ENCODE data around the gene PAX8.

Gene PAX8

DNA sequence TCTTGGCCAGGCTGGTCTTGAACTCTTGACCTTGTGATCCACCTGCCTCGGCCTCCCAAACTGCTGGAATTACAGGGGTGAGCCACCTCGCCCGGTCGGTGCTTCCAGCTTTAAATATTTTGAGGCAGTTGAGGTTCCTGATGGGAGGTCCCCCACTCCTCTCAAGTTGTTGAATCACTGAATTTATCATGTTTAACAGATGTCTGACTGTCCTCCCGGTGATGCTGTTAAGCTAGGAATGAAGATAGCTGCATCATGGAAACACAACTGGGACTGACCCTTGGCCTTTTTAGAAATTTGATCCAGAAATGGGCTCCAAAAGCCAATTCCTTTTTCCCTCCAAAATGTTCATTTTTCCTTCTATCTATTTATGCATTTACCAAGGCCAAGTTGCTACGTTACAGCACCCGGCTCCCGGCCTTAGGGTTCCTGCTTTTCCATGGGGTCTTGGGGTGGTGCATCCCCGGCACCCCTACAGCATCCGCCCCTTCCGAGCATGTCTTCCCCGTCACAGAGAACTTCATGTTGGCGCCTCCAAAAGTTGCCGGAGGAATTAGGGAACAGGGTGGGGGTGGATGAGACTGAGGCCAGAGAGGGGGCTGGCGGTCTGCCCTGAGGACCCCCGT, 43.9 kb downstream of the PAX8 start:
- no peak overlapping the region for H3K27ac ChIP-seq
- no peak for TF ChIP-seq ZFX (IDR thresholded peaks at IDR 0.05)
- TF ChIP-seq, protein P1, sequence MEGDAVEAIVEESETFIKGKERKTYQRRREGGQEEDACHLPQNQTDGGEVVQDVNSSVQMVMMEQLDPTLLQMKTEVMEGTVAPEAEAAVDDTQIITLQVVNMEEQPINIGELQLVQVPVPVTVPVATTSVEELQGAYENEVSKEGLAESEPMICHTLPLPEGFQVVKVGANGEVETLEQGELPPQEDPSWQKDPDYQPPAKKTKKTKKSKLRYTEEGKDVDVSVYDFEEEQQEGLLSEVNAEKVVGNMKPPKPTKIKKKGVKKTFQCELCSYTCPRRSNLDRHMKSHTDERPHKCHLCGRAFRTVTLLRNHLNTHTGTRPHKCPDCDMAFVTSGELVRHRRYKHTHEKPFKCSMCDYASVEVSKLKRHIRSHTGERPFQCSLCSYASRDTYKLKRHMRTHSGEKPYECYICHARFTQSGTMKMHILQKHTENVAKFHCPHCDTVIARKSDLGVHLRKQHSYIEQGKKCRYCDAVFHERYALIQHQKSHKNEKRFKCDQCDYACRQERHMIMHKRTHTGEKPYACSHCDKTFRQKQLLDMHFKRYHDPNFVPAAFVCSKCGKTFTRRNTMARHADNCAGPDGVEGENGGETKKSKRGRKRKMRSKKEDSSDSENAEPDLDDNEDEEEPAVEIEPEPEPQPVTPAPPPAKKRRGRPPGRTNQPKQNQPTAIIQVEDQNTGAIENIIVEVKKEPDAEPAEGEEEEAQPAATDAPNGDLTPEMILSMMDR (conservative IDR thresholded peaks at IDR 0.05), result no peak

DNA sequence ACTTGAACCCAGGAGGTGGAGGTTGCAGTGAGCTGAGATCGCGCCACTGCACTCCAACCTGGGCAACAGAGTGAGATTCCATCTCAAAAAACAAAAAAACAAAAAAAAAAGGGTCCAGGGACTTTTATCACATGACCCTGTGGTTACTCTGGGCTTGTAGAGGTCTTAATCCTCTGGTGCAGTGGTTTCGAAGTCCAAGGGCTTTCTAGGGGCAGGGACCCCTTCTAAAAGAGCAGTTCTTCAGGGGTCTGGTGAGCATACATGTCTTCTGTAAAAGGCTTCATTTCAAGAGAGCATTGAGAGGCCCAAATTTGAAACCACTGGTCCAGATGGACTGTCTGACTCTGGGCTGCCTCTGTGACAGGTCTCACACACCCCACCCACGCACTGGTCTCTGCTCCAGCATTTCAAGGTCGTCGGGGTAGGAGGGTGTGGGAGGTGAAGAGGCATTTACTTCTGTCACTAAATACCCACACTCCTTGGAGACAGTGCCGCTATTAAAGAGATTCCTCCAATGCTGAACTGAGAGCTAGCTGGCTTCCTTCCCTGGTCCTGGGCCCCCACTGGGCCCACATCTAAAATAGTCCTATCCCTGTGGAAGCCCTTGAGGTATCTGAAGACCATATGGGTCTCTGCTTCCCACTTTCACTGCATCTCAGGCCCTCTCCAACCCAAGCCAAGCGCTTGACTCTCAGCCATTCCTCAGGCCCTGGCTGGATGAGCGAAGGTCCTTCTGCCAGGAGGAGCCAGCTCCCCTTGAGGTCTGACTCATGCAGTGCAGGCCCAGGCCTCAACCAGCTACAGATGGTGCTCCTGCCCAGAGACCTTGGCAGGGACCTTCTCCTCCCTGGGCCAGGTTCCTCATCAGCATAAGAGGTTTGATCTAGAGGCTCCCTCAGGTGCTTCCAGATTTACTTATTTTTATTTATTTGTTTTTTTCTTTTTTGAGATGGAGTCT, 44.8 kb downstream of the PAX8 start:
- no peak overlapping the region for H3K27ac ChIP-seq

DNA sequence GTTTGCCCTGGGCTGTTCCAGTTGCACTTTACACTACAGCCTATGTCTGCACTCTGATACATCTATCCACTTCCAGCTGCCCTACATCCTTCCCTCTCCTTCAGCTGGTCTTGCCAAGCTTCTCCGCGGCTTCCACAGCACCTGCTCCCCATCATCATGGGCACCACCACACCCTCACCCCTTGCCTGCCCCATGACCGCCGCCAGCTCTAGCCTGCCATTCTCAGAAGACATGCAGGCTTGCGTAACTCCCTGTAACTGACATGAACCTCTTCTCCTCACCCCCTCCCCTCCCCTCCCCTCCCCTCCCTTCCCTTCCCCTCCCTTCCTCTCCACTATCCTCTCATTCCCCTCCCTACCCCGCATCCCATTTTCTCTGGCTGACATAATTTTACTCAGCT, 46.0 kb downstream of the PAX8 start:
- TF ChIP-seq, protein P1 (conservative IDR thresholded peaks at IDR 0.05), result no peak
- no peak for TF ChIP-seq ZFX (IDR thresholded peaks at IDR 0.05)
- no peak overlapping the region for H3K27ac ChIP-seq

More for the DNA sequence above, 44.8 kb downstream of the PAX8 start:
- TF ChIP-seq, protein P1 (conservative IDR thresholded peaks at IDR 0.05), result no peak
- TF ChIP-seq ZFX (IDR thresholded peaks at IDR 0.05), result no peak

DNA sequence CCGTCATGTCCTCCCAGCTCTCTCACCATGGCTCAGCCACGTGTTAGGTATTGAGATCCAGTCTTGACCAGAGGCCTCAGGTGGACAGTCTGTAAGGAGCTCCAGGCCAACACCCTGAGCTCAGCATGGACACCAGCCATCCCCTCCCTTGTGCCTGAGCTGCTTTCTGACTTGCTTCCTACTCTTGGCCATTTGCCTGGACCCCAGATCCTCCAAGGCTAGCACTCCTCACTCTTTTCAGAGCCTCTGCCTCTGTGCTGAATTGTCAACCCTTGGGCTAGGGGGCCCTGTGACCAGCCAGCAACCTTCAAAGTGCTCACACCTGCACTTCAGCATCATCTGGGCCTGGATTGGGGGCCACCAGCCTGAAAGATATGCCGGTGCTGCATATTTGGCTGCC, 46.6 kb downstream of the PAX8 start:
- H3K27ac ChIP-seq, result no peak overlapping the region
- TF ChIP-seq ZFX (IDR thresholded peaks at IDR 0.05), result no peak
- TF ChIP-seq, protein P1 (conservative IDR thresholded peaks at IDR 0.05), result no peak

DNA sequence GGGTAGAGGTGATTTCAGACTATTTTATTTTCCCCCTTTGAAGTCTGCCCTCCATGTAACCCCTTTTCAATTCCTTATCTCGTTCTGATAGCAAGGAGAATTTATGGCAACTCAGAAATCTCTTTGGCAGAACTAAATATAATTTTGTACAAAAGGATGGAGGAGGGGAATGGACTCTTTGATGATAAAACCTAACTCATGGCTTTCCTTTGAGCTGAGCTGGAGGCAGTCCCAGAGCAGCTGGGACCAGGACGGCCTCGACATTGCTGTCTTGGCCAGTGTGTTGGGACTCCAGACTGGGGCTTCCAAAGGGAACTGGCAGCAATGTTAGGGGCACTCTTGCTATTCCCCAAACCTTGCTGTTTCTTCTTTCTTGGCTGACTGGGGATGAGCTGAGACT, 47.7 kb downstream of the PAX8 start:
- no peak for TF ChIP-seq ZFX (IDR thresholded peaks at IDR 0.05)
- TF ChIP-seq, protein P1 (conservative IDR thresholded peaks at IDR 0.05), result no peak
- H3K27ac ChIP-seq, result no peak overlapping the region

DNA sequence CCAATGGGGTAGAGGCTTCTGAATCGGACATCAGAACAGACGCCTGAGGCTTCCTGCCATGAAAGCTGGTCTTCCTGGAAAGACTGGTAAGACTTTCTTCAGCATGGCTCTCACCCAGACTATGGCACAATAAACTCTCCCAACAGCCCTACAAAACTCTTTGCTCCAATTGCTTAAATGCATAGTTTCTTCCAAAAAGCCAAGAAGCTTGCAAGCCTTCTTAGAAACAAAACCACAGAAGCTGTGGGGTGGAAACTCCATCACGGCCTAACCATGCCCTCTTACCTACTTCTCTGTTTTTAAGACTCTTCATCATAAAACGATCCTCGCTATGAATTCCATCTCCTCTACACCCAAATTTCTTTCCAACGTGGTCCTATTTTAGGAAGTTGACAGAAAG, 48.2 kb downstream of the PAX8 start:
- H3K27ac ChIP-seq, result no peak overlapping the region
- TF ChIP-seq, protein P1 (conservative IDR thresholded peaks at IDR 0.05), result no peak
- no peak for TF ChIP-seq ZFX (IDR thresholded peaks at IDR 0.05)

DNA sequence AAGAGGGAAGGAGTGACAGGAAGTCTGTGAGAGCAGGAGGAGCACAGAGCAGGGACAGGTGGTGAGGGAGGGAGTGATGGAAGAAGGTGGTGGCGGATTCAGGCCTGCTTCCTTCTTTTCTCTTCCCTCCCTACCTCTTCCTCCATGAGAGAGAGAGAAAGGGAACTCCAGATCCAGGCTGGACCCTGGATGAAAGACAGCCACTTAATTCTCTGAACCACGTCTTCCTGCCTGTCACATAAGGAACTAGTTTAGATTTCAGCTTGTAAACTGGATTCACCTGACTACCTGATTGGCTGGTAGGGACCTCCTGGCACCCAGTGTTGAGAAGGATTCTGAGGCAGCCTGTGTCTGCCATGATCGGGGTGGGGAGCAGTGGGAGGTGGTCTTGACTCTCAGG, 48.9 kb downstream of the PAX8 start:
- TF ChIP-seq, protein P1 (conservative IDR thresholded peaks at IDR 0.05), result no peak
- TF ChIP-seq ZFX (IDR thresholded peaks at IDR 0.05), result no peak
- H3K27ac ChIP-seq, result no peak overlapping the region
